Body of pancreas (tissue), 4 donors: ENCODE results near the gene CAPN14.

Source experiments
- POLR2A ChIP-seq, 3 donors: fragments of 450-650 bp; IDR thresholded peaks; one replicate each; pipeline ENCODE4 v1.6.1; 2016; ENCODE audit warnings: antibody characterized with exemption in 3 of 3, mild to moderate bottlenecking in 2 of 3
- TF ChIP-seq, protein P1 (sequence below), 7 experiments: fragments of 450-650 bp in 4 of 7; fragments of 200-600 bp in 3 of 7; sonication (generic) in 3 of 7; IDR thresholded peaks; one replicate each; pipeline ENCODE4 v1.5.1; 2016 to 2019; ENCODE audit warnings: antibody characterized with exemption in 7 of 7

DNA sequence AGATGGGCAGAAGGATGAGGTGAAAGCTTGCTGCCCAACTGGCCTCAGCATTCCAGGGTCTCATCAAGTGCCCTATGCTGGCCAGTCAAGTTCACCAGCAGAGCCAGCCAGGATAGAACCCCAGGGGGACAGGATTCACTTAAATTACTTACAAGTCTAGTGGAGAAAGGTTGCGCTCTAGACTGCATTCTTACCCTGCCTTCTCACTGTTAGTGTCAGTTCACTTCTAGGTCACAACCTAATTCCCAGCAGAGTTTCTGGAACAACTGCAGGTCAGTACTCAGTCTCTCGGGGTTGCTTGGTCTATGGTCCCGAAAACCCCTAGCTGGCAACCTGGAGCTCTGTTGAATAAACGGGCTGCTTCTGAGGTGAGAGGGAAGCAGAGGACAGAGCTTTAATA is 46.2 kb downstream of the CAPN14 start:
- TF ChIP-seq, protein P1, sequence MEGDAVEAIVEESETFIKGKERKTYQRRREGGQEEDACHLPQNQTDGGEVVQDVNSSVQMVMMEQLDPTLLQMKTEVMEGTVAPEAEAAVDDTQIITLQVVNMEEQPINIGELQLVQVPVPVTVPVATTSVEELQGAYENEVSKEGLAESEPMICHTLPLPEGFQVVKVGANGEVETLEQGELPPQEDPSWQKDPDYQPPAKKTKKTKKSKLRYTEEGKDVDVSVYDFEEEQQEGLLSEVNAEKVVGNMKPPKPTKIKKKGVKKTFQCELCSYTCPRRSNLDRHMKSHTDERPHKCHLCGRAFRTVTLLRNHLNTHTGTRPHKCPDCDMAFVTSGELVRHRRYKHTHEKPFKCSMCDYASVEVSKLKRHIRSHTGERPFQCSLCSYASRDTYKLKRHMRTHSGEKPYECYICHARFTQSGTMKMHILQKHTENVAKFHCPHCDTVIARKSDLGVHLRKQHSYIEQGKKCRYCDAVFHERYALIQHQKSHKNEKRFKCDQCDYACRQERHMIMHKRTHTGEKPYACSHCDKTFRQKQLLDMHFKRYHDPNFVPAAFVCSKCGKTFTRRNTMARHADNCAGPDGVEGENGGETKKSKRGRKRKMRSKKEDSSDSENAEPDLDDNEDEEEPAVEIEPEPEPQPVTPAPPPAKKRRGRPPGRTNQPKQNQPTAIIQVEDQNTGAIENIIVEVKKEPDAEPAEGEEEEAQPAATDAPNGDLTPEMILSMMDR (IDR thresholded peaks at IDR 0.05), result no peak
- TF ChIP-seq POLR2A (IDR thresholded peaks at IDR 0.05), result no peak
